ENCODE results near the gene ZDHHC14.
"Not testable (repeated sequence)": the region's sequence is repeated elsewhere in the genome, so short reads cannot be mapped to it uniquely, and the experiment has no call there.

Gene ZDHHC14

GRCh38 chr6:157390273-157391060 is 9.5 kb downstream of the ZDHHC14 start:
- Histone ChIP-seq H3F3A (ENCODE audit: insufficient read depth) (no peaks in the 10 kb centered on the region), H3K27me3 (ENCODE audit: low read length) (no peaks in the 10 kb centered on the region), H3K9ac (ENCODE audit: low read length) (no peak overlapping the region), H3K9me2 (replicated peaks; ENCODE audit: insufficient read depth, low read length) (no peaks in the 10 kb centered on the region), H4K20me1 (ENCODE audit: low read depth, low read length) (no peaks in the 10 kb centered on the region), H3K4me2 (ENCODE audit: low read depth, low read length, poor library complexity, severe bottlenecking) (no peak overlapping the region), H3K79me2 (ENCODE audit: insufficient read depth, low read length) (no peaks in the 10 kb centered on the region), H3K36me3 (ENCODE audit: low read length) (0 out of 2 replicates have a peak, but pooled peaks cover 6% of the 10 kb centered on the region), H3K4me3 (ENCODE audit: insufficient read depth, low read length, poor library complexity, severe bottlenecking) (no peak overlapping the region), H3K9me3 (ENCODE audit: insufficient read depth, low read length) (no peaks in the 10 kb centered on the region), H3K27ac (ENCODE audit: low read depth, low read length) (no peak overlapping the region), H2AFZ (ENCODE audit: low read depth, low read length, severe bottlenecking) (no peak overlapping the region)
- TF ChIP-seq CTCF (IDR thresholded peaks at IDR 0.05; ENCODE audit: insufficient read depth, low read length, poor library complexity, severe bottlenecking), result no peak
- no peak for TF ChIP-seq EZH2phosphoT487 (conservative IDR thresholded peaks at IDR 0.05; ENCODE audit: low read length)

DNA sequence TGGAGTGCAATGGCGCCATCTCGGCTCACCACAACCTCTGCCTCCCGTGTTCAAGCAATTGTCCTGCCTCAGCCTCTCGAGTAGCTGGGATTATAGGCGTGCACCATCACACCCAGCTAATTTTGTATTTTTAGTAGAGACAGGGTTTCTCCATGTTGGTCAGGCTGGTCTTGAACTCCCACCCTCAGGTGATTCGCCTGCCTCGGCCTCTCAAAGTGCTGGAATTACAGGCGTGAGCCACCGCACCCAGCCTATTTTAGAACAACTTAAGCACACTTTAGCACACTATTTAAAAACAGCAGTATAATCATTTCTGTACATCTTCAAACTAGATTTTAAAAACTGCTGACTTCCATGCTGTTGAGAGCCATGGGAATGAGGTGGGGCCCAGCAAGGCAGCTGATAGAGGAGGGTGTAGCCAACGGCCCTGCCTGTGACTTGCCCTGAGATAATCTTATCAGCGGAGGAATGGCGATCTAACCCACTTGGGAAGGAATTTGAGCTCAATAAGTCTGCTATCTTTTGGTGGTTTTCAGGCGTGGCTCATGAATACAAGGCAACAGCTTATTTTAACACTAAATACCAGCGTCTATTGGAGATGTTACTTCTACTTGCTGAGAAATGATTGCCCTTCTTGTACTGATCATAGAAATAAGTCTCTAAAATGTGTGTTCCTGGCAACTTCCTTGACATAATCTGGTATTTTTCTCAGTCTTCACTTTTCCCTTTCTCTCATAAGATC is 12.1 kb downstream of the ZDHHC14 start:
- TF ChIP-seq CTCF (IDR thresholded peaks at IDR 0.05; ENCODE audit: insufficient read depth, low read length, poor library complexity, severe bottlenecking) (no peak), EZH2phosphoT487 (conservative IDR thresholded peaks at IDR 0.05; ENCODE audit: low read length) (no peak)
- H3K27me3 ChIP-seq (ENCODE audit: low read length), result no peaks in the 10 kb centered on the region
- no peak overlapping the region for H2AFZ ChIP-seq (ENCODE audit: low read depth, low read length, severe bottlenecking)
- no peaks in the 10 kb centered on the region for H3K79me2 ChIP-seq (ENCODE audit: insufficient read depth, low read length)
- H3K9me3 ChIP-seq (ENCODE audit: insufficient read depth, low read length), result no peaks in the 10 kb centered on the region
- no peaks in the 10 kb centered on the region for H3K9me2 ChIP-seq (replicated peaks; ENCODE audit: insufficient read depth, low read length)
- no peaks in the 10 kb centered on the region for H4K20me1 ChIP-seq (ENCODE audit: low read depth, low read length)
- H3F3A ChIP-seq (ENCODE audit: insufficient read depth), result no peaks in the 10 kb centered on the region
- H3K9ac ChIP-seq (ENCODE audit: low read length), result no peak overlapping the region
- H3K36me3 ChIP-seq (ENCODE audit: low read length), result 0 out of 2 replicates have a peak, but pooled peaks cover 6% of the 10 kb centered on the region
- no peak overlapping the region for H3K27ac ChIP-seq (ENCODE audit: low read depth, low read length)
- H3K4me3 ChIP-seq (ENCODE audit: insufficient read depth, low read length, poor library complexity, severe bottlenecking), result no peak overlapping the region
- H3K4me2 ChIP-seq (ENCODE audit: low read depth, low read length, poor library complexity, severe bottlenecking), result no peak overlapping the region

DNA sequence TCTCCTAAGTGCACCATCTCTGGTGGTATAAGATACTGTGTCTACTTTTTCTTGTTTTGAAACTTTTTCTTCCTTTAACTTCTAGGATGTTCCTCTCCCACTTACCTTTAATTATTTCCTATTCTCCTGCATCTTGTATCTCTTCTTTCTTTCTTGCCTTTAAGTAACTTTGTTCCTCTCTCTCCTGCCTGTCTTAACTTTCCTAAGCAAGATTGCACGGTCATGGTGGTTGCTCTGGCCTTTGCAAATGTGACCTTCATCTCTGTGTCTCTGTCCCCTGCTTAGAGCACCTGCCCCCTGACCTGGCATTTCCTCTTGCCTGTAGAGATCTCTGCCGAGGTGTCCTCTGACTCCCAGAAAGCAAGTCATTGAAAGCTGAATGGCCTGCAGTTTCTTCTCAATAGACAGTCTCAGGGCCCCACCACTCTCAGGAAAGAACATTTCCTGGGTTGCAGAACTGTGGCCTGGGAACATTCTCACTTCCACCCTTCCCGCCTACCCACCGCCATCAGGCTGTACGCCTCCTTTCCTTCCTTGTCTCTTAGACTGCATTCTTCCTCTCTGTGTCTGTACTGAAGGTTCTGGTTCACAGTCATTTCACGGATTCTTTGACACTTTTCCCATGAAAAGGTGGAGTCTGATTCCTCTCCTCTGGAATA is 12.8 kb downstream of the ZDHHC14 start:
- no peak overlapping the region for H2AFZ ChIP-seq (ENCODE audit: low read depth, low read length, severe bottlenecking)

DNA sequence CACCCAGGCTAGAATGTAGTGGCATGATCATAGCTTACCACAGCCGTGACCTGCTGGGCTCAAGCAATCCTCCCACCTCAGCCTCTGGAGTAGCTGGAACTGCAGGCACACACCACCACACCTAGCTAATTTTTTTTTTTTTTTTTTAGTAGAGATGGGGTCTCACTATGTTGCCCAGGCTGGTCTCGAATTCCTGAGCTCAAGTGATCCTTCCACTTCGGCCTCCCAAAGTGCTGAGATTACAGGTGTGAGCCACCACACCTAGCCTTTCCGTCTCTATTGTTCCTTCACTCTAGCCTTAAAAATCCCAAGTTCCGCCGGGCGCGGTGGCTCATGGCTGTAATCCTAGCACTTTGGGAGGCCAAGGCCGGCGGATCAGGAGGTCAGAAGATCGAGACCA is 14.2 kb downstream of the ZDHHC14 start:
- H3K9ac ChIP-seq (ENCODE audit: low read length); H3K4me3 ChIP-seq (ENCODE audit: insufficient read depth, low read length, poor library complexity, severe bottlenecking); H3K79me2 ChIP-seq (ENCODE audit: insufficient read depth, low read length); H3K4me2 ChIP-seq (ENCODE audit: low read depth, low read length, poor library complexity, severe bottlenecking); H3F3A ChIP-seq (ENCODE audit: insufficient read depth); H3K27me3 ChIP-seq (ENCODE audit: low read length); H3K9me2 ChIP-seq (replicated peaks; ENCODE audit: insufficient read depth, low read length); H3K9me3 ChIP-seq (ENCODE audit: insufficient read depth, low read length); H3K27ac ChIP-seq (ENCODE audit: low read depth, low read length); H3K36me3 ChIP-seq (ENCODE audit: low read length); H2AFZ ChIP-seq (ENCODE audit: low read depth, low read length, severe bottlenecking); H4K20me1 ChIP-seq (ENCODE audit: low read depth, low read length): not testable (repeated sequence)

More for the DNA sequence above, 12.8 kb downstream of the ZDHHC14 start:
- H3K27me3 ChIP-seq (ENCODE audit: low read length), result no peaks in the 10 kb centered on the region
- TF ChIP-seq EZH2phosphoT487 (conservative IDR thresholded peaks at IDR 0.05; ENCODE audit: low read length), result no peak
- TF ChIP-seq CTCF (IDR thresholded peaks at IDR 0.05; ENCODE audit: insufficient read depth, low read length, poor library complexity, severe bottlenecking), result no peak
- no peaks in the 10 kb centered on the region for H3K79me2 ChIP-seq (ENCODE audit: insufficient read depth, low read length)
- H3K4me3 ChIP-seq (ENCODE audit: insufficient read depth, low read length, poor library complexity, severe bottlenecking), result no peak overlapping the region
- no peaks in the 10 kb centered on the region for H3F3A ChIP-seq (ENCODE audit: insufficient read depth)
- no peaks in the 10 kb centered on the region for H3K9me2 ChIP-seq (replicated peaks; ENCODE audit: insufficient read depth, low read length)
- H3K4me2 ChIP-seq (ENCODE audit: low read depth, low read length, poor library complexity, severe bottlenecking), result no peak overlapping the region
- no peak overlapping the region for H3K9ac ChIP-seq (ENCODE audit: low read length)
- no peaks in the 10 kb centered on the region for H3K9me3 ChIP-seq (ENCODE audit: insufficient read depth, low read length)
- no peaks in the 10 kb centered on the region for H4K20me1 ChIP-seq (ENCODE audit: low read depth, low read length)
- 0 out of 2 replicates have a peak, but pooled peaks cover 6% of the 10 kb centered on the region for H3K36me3 ChIP-seq (ENCODE audit: low read length)
- no peak overlapping the region for H3K27ac ChIP-seq (ENCODE audit: low read depth, low read length)
